HG03432 (cell line): ENCODE data around the gene CREB3.

ENCODE experiments used
- ATAC-seq: cut with Tn5 transposase; IDR thresholded peaks from one replicate; pipeline ENCODE4 v1.9.1; 2021; ENCODE audit warnings: mild to moderate bottlenecking, moderate library complexity; ENCODE audit not compliant: unreplicated experiment

Gene CREB3

DNA sequence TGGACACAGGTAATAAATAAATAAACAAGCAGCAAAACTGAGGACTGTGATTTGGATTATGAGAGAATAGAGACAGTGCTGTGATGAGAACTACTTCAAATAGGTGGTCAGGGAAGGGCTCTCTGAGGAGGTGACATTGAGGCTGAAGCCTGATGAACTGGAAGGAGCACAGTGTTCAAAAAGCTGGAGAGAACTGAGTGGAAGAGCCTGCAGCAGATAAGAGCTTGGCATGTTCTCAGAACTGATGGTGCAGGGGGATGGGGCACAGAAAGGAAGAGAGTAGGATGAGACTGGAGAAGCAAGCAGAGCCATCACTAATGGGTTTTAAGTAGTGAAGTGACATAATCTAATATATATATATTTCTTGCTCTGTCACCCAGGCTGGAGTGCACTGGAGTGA lies 31.5 kb upstream of the CREB3 start:
- no peak for ATAC-seq

- ATAC-seq, result no peak
These were observed 29.8 kb upstream of the CREB3 start for GRCh38 chr9:35702696-35703095.

- ATAC-seq, result no peak
These were observed 28.4 kb upstream of the CREB3 start for GRCh38 chr9:35703906-35704672.

GRCh38 chr9:35705372-35705771 lies 27.1 kb upstream of the CREB3 start:
- no peak for ATAC-seq

DNA sequence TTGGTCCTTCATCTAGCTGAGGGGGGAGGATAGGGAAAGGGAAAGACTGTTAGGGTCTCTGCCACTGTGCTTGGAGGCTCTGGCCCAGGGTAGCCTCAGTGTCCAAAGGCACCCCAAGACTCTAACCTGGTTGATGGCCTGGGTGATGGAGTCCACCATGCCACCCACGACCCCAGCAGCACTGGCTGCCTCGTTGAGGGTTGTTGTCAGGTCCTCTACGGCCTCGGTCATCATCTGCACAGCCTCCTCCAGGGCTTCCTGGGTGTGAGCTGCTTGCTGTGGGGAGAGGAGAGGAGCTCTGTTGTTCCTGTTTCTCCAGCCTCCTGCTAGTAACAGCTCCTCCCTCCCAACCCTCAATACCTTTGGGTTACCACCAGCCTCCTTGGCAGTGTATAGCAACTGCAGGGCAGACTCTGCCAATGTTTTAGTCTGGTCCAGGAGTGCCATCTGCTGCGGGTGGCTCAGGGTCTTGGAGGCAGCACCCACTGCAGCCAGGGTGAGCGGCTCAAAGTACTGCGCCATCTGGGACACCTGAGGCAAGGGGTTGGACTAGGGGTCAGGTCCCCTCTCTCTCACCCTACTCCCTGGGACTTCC lies 26.5 kb upstream of the CREB3 start:
- ATAC-seq, result no peak

DNA sequence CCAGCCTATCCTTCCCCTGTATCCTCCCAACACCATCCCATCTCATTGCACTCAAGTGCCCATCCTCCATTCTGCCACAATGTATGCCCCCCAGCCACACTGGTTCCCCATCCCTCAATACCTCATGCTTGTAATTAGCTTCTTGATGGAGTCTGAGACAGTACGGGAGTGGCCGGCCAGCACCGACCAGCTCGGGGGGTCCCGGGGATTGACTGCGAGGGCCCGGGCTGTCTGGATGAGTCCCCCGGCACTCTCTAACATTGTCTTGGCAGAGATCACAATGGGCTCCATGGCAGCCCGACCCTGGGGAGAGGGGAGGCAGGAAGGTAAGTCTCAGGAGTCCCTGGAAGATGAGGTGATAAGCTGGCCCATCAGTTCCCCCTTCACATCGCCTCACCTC lies 25.5 kb upstream of the CREB3 start:
- ATAC-seq, result no peak

GRCh38 chr9:35708146-35708545 lies 24.3 kb upstream of the CREB3 start:
- ATAC-seq, result no peak

DNA sequence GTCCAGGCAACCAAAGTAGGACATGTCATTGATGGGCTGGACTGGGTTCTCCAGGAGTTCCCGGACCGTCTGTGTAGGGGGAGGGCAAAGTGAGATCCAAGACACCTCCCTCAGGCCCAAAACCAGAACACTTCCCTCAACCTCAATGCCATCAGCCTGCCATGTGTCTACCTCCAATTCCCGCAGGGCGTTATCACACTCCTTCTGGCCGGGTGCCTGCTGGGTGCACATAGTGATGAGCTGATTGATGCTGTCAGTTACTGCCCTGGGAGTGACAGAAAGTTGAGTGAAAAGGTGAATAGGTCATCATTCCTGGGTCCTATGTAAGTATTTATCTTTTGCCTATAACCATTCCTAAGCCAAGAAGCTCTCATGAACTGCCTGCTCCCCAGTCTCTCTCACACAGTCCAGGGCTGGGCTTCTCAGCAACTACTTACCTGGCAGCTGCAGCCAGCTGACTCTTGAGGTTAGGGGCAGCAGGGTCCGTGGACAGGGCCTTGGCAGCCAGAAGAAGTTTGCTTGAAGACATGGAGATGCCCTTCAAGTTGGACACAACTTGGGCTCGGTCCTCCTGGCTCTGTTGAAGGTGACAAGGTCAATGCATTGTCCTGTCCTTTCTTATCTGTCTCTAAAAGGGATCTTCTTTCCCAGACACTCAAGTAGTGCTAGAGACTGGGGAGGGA lies 21.5 kb upstream of the CREB3 start:
- ATAC-seq, result no peak

DNA sequence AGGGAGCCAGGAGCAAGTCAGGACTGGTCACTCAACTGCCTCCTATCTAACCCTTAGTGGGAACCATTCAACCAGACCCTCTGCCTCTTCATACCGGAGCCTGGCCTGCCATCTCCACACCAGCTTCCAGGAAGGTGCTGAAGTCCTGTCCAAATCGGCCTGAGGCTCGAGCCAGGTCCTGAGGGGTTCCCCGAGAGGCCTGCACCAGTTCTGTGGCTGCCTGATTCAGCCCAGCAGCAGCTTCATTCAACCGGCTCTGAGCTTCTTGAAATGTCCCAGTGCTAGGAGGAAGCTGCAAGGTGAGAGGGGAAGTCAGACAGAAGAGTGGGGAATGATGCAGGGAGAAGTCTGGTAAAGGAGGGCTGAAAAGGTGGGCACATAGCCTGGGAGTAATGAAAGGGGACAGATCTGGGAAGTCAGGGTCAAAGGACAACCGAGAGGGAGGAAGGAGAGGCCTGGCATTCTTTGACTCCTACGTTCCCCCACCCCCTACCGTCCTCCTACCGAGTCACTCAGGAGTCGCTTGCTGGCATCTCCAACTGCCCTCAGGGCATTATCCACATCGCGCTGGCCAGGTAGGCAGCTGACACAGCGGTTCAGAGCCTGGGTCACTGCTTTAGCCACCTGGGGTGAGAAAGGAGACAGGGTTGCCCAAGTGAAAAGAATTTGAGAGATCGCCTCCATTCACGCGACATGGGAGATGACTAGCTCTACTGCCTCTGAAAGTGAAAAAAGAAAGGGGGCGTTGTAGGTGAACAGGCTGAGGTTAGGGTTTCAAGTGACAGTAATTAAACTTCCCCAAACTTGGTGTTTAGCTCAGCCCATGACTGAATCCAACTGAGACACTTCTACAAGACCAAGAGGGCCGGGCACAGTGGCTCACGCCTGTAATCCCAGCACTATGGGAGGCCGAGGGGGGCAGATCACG lies 20.7 kb upstream of the CREB3 start:
- ATAC-seq, result no peak

DNA sequence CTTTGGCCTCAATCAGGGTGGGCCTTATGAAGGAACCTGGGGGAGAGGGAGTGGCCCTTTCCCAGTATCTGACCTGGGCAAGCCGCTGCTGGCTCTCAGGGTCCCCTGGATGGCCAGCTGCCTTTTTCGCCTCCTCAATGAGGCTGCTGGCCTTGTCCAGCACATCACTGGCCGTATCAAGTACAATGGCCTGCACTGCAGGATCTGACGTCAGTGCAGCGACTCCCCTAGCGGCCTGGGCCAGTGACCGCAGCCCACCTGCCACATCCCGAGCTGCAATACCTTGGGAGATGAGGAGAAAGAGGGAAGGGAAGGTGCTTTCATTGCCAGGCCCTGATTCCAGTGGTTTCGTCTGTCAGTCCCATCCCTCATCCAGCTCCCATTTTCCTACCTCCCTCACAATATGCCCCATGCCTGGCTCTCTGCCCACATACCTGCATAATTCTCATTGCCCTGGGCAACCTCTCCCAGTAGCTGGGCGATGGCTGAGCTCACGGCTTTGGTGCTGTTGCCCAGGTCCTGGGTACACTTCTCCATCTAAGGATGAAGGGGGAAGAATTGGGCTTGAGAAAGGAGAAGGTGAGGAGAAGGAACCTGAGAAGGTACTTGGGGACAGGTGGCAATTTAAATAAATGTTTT lies 19.6 kb upstream of the CREB3 start:
- ATAC-seq, result no peak

GRCh38 chr9:35713578-35713977 lies 18.9 kb upstream of the CREB3 start:
- no peak for ATAC-seq

DNA sequence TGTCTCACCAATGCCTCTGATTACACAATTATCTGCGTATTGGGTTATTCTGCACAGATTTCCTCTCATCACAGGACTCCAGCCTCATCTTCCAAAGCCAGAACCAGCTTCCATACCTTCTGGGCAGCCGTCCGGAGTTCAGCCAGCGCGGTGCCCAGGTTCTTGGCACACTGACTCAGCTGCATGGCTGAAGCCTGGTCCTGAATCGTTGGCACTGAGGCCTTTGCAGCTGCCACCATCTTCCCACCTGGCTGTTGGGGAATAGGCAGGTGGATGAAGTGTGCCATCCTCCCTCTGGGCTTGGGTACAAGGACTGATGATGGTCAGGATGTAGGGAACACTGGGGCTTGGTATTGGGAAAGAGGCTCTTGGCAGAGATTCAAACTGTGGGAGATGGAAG lies 18.3 kb upstream of the CREB3 start:
- no peak for ATAC-seq

- no peak for ATAC-seq
These were observed 17.8 kb upstream of the CREB3 start for GRCh38 chr9:35714579-35715252.

DNA sequence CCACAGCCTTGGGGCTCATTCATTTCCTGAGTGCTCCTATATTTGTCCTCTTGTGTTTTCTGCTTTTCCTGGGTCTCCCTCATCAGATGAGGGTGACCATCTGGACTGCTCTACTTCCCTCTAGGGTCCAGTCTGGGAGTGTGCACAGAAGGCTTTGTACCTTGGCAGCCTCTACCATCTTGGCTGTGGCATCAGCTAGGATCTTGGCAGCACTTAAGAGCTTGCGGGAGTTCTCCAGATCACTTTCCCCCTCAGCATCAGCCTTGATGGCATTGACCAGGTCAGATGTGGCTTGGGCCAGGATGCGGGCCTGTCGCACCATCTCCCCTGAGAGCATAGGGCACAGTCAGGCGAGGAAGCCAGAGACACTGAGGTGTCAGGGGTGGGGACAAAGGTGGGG lies 16.2 kb upstream of the CREB3 start:
- no peak for ATAC-seq

DNA sequence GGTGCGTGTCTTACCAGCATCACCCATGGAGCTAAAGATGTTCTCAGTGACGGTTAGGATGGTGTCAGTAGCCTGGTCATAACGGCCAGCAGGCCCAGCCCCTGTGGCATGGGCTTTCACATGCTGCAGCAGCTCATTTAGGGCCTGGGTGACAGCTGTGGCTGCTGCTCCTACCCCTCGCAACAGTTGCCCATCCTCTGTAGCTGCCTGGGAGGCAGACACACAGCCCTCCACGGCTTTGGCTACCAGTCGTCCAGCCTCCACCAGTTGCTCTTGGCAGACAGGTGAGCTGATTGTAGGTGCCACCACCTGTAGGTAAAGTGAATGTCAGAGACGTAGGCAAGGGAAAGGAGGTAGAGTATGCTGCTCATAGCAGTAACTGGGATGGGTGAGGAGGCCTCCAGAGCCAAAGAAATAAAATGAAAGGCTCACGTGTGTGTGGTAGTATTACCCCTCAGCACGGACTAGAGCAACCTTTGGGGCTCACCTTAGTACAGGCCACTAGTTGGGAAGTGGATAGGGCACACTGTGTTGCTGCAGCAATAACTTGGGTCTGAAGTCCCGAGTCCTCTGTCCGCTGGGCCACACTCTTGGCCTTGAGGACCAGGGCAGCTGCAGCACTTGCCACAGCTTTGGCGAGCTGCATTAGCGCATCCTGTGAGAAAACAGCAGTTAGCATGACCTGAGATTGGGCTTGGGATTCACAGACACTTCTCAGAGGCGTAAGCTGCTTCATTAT lies 15.2 kb upstream of the CREB3 start:
- ATAC-seq, result no peak

DNA sequence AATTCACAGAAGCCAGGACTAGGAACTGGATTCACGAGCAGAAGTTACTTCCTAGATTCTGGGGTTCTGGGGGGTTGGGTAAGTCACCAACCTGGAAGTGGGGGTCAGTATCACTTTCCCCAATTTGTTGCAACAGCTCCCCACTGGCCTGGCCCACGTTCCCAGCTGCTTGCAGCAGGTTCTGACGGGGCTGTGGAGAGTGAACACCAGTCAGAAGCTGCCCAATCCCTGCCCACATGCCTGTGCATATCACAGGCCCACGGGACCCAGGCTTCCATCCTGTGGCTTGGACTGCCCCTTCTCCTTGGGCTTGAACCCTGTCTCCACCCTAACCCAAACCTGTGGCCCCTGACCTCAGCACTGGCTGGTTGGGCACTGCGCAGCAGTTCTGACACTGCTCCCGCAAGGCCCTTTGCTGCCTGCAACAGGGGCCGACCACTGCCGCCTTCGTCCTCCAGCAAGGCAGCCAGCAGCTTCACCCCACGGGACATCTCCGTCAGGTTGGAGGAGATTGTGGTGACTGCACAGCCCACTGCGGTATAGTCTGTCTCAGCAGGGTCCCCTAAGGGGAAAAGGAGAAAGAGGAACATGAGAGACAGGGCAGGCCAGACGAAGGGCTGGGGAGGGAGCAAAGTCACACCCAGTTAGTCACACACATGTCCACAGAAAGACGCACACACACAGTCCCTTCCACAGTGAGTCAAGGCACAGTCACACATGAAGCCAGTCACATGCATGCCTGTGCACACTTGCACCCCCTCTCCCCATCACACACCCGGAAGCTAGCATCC lies 13.6 kb upstream of the CREB3 start:
- ATAC-seq, result no peak

DNA sequence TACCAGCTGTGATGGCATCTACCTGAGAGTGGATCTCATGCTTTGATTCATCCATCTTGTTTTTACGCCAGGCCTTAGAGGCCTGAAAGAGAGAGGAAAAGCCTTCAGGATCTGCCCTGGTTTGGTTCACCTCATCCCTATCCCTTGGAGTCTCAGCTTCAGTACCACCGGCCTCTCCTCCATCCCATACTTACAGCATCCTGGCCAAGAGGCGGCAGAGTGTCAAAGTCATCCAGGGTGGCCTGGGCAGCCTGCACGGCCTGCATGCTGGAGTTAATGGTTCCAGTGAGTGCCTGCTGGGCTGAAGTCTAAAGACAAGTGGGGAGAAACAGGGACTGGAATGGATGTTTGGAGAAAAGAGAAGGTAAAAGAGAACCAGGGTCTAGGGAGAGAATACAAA lies 12.9 kb upstream of the CREB3 start:
- ATAC-seq, result no peak

DNA sequence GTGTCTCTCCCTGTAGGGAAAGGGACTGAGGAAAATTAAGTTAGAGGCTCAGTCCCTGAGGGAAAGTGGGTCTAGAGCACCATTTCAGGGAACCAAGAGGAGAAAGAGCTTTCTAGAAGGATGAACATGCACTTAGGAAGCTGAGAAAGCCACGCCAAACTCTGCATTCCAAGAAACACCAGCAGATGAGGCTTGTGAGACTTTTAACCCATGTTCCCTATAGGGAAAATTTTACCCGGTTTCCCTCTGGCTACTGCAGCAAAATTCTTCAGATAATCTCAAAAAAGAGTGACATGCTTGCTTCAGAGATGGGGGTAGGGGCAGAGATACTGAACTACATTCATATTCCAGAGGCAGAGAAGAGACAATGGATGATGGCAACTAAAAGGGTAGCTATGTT lies 9.0 kb upstream of the CREB3 start:
- no peak for ATAC-seq

DNA sequence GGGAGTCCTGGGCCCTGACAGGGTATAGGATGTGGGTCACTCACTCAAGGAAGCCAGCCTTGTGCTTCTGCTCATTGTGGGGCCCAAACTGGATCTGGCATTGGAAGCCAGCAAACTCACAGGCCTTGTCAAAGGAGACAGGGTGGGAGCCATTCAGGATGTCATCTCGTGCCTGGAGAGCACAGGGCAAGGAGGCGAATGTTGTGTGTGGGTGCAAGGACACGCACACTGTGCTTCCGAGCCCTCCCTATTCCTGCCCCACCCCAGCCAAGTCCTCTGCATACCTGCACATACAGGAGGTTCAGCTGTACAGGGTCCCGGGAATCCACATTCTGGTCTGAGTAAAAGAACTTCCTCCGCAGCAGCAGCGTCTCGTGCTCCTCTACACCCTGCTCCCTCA lies 8.6 kb upstream of the CREB3 start:
- ATAC-seq, result no peak
